Fibroblast of pulmonary artery (primary cell): ENCODE results near the gene PARD6A.

Experiments
- DNase-seq: peaks from one replicate; pipeline ENCODE4 v3.0.0-alpha.2; 2010; ENCODE audit warnings: low read depth
- H3K4me3 ChIP-seq: replicated peaks from 2 replicates; pipeline ENCODE4 v1.5.1; 2011; ENCODE audit warnings: low read depth, mild to moderate bottlenecking, control low read depth, low read length, moderate library complexity
- TF ChIP-seq, protein P1 (sequence below): IDR thresholded peaks from 2 replicates; pipeline ENCODE4 v1.5.1; 2011; ENCODE audit warnings: mild to moderate bottlenecking, control low read depth, low read length, inconsistent platforms; ENCODE audit errors: missing control alignments

Gene PARD6A

DNA sequence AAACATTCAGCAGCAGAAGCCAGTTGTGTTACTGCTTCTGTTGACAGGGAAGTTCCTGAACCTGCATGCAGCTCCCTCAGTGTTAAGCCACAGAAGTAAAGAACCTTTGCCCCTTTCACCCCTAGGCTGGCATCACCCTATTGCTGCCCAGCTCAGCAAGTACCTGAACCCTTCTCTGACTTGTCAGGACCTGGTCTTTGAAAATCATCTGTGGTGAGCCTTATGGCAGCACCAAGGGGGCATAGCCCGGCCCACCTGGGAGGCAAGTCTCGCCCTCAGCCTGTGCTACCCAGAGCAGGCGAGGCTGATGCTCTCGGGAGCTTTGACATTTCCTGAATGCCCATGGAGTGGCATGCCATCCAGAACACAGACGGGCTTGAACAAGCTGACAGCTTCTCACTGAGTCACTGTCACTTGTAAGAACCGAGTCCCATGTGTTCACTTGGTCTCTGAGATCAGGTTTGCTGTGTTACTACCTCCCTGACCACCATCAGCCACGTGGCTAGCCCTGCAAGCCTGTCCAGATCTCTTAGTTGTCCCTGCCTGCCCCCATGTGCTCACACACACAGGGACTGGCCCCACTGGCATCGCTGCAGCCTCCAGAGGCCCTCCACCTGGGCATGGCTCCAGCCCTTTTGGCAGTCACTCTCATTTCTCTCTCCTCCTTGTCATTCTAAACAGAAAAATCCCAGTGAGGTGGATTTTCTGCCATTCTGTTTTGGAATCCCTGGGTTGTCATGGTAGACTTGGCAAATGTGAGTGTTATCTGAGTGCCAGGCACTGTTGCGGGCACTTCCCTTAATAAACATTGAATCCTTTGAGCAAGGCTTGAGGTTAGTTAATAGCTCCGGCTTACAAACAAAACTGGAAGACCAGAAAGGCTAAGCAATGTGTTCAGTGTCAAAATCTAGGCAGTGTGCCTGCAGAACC is 18.7 kb upstream of the PARD6A start:
- no peak overlapping the region for H3K4me3 ChIP-seq
- TF ChIP-seq, protein P1, sequence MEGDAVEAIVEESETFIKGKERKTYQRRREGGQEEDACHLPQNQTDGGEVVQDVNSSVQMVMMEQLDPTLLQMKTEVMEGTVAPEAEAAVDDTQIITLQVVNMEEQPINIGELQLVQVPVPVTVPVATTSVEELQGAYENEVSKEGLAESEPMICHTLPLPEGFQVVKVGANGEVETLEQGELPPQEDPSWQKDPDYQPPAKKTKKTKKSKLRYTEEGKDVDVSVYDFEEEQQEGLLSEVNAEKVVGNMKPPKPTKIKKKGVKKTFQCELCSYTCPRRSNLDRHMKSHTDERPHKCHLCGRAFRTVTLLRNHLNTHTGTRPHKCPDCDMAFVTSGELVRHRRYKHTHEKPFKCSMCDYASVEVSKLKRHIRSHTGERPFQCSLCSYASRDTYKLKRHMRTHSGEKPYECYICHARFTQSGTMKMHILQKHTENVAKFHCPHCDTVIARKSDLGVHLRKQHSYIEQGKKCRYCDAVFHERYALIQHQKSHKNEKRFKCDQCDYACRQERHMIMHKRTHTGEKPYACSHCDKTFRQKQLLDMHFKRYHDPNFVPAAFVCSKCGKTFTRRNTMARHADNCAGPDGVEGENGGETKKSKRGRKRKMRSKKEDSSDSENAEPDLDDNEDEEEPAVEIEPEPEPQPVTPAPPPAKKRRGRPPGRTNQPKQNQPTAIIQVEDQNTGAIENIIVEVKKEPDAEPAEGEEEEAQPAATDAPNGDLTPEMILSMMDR = no peak
- peak; percentile 47 for DNase-seq

DNA sequence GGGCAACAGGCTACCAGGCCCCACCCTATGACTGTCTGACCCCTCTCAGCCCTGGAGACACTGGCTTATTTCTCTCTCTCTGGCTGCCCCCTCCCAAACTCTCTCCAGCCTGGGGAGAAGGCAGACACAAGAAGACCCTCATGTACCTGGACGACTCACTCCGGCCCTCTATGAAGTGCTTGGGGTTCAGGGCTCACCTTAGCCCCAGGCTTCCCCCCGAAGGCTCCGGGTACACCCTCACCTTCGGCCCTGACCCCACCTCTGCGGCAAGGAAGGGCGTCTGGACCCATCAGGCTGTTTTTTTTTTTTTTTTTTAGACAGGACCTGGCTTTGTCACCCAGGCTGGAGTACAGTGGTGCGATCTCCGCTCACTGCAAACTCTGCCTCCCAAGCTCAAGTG is 16.7 kb upstream of the PARD6A start:
- DNase-seq = no peak
- no peak overlapping the region for H3K4me3 ChIP-seq
- TF ChIP-seq, protein P1 = no peak

DNA sequence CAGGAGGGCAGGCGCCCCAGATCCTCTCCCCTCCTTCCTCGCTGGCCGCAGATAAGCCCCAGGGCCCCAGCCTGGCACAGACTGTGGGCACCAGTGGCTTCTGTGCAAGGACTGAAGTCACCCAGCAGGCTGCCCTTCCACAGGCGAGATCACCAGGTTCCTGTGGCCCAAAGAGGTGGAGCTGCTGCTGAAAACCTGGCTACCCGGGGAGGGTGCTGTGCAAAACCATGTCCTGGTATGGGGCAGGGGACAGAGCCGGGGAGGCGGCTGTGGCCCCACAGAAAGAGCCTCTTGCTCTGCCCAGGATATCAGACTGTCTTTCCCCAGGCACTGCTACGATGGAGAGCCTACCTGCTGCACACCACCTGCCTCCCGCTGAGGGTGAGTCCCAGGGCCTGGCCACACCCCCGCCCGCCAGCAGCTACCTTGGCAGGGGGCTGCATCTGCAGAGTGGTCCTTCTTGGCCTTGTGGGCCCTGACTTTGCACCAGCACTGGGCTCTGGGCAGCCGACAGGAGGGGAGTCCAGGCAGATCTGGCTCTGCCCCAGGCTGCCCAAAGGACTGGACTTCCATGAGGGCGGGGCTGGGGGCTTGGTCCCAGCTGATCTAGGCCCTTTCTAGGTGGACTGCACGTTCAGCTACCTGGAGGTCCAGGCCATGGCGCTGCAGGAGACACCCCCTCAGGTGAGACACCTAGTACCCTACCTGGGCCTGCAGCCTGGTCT is 15.2 kb upstream of the PARD6A start:
- TF ChIP-seq, protein P1 = no peak
- DNase-seq = no peak
- no peak overlapping the region for H3K4me3 ChIP-seq

DNA sequence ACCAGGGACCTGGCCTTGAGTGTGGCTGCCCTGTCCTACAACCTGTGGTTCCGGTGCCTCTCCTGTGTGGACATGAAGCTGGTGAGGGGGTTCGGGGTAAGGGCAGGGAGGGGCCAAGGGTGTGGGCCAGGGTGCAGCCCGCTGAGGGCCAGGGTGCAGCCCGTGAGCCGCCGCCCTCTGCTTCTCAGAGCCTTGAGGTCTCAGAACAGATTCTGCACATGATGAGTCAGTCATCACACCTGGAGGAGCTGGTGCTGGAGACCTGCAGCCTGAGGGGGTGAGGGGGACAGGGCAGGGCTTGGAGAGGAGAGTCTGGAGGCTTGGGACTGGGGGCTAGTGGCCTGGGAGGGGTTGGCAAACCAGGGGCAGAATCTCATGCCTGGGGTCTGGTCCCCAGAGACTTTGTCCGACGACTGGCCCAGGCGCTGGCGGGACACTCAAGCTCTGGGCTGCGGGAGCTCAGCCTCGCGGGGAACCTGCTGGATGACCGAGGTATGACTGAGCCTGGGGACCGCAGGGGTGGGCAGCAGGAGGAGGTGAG is 13.6 kb upstream of the PARD6A start:
- no peak overlapping the region for H3K4me3 ChIP-seq
- TF ChIP-seq, protein P1 = no peak
- no peak for DNase-seq

DNA sequence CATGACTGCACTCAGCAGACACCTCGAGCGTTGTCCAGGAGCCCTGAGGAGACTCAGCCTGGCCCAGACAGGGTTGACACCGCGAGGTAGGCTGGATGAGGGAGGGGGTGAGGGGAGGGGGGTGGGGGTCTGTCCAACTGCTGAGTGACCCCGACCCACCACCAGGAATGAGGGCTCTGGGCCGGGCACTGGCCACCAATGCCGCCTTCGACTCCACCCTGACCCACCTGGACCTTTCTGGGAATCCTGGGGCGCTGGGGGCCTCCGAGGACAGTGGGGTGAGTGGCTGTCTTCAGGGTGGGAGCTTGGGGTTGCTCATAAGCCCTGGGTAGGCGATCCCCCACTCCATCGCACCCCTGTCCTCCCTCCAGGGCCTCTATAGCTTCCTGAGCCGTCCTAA is 13.1 kb upstream of the PARD6A start:
- no peak overlapping the region for H3K4me3 ChIP-seq
- no peak for DNase-seq
- TF ChIP-seq, protein P1 = no peak

DNA sequence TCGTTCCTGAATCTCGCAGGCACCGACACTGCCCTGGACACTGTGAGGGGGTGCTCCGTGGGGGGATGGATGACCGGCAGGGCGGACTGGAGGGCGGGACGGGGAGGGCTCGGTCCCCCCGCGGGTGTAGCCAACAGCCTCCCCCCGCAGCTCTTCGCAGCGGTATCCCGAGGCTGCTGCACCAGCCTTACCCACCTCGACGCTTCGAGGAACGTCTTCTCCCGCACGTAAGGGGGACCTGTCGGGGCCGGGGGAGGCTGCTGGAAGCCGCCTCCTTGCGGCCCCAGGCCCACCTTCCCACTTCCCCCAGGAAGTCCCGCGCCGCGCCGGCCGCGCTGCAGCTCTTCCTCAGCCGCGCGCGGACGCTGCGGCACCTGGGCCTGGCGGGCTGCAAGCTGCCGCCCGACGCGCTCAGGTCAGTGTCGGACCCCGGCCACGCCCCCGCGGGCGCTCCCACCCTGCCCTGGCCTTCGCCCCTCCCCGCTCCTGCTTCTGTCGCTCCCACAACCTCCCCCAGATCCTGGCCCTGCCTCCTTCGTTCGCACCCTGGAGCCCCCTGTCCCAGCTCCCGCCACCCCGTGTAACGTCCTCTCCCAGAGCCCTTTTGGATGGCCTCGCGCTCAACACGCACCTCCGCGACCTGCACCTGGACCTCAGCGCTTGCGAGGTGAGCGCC is 12.5 kb upstream of the PARD6A start:
- DNase-seq = no peak
- no peak overlapping the region for H3K4me3 ChIP-seq
- TF ChIP-seq, protein P1 = no peak
